Coronary artery (tissue), 2 donors: ENCODE data around the gene DKKL1.
A peak's percentile ranks its signal among the peaks of the same experiment; 100 is the strongest.

Experiments
- DNase-seq: peaks from one replicate; pipeline ENCODE4 v3.0.0-alpha.2; 2017; ENCODE audit warnings: low spot score
- H3K27ac ChIP-seq, 2 donors: fragments of 200-600 bp; sonication (generic); one replicate each; pipeline ENCODE4 v1.5.1; 2016 to 2019
- H3K4me3 ChIP-seq: fragments of 200-600 bp; sonication (generic); 2 replicates; pipeline ENCODE4 v1.5.1; 2016; ENCODE audit warnings: mild to moderate bottlenecking, moderate library complexity
- TF ChIP-seq, protein P1 (sequence below): fragments of 200-600 bp; sonication (generic); IDR thresholded peaks from one replicate; pipeline ENCODE4 v1.5.1; 2019; ENCODE audit warnings: antibody characterized with exemption

Gene DKKL1

DNA sequence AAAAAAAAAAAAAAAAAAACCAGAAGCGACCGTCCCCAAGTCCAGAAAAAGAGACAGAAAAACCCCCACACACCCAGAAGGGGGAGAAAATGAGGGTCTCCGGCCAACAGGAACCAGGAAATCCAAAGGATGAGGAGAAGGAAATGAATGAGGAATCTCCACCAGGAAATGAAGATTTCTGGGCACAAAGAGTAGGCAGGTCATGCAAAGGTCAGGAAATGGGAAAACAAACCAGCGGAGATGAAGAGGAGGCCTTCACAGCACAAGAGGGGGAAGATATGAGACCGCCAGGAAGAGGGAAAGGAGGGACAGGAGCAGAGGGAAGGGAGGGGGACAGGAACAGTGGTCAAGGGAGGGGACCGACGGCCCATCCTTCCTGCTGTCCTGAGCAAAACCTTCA lies 7.3 kb upstream of the DKKL1 start:
- peak overlapping the region in 1 of 2 donors; percentile 65 for H3K27ac ChIP-seq
- DNase-seq, result no peak
- H3K4me3 ChIP-seq, result no peak overlapping the region
- TF ChIP-seq, protein P1, sequence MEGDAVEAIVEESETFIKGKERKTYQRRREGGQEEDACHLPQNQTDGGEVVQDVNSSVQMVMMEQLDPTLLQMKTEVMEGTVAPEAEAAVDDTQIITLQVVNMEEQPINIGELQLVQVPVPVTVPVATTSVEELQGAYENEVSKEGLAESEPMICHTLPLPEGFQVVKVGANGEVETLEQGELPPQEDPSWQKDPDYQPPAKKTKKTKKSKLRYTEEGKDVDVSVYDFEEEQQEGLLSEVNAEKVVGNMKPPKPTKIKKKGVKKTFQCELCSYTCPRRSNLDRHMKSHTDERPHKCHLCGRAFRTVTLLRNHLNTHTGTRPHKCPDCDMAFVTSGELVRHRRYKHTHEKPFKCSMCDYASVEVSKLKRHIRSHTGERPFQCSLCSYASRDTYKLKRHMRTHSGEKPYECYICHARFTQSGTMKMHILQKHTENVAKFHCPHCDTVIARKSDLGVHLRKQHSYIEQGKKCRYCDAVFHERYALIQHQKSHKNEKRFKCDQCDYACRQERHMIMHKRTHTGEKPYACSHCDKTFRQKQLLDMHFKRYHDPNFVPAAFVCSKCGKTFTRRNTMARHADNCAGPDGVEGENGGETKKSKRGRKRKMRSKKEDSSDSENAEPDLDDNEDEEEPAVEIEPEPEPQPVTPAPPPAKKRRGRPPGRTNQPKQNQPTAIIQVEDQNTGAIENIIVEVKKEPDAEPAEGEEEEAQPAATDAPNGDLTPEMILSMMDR, result no peak

GRCh38 chr19:49357186-49357585 lies 6.5 kb upstream of the DKKL1 start:
- H3K4me3 ChIP-seq, result no peak overlapping the region
- DNase-seq, result no peak
- no peak overlapping the region for H3K27ac ChIP-seq
- TF ChIP-seq, protein P1, result no peak

GRCh38 chr19:49359851-49360820 lies 3.5 kb upstream of the DKKL1 start:
- DNase-seq, result no peak
- TF ChIP-seq, protein P1, result no peak
- Histone ChIP-seq H3K4me3 (no peak overlapping the region), H3K27ac (peak overlapping the region; percentile 36 to 45)

GRCh38 chr19:49361438-49362047 lies 2.1 kb upstream of the DKKL1 start:
- Histone ChIP-seq H3K4me3 (peak overlapping the region; percentile 85), H3K27ac (peak overlapping the region; percentile 91 to 94)
- peak; percentile 86 for DNase-seq
- TF ChIP-seq, protein P1, result no peak

- peak within 1 kb of the TSS; percentile 85 for H3K4me3 ChIP-seq
- H3K27ac ChIP-seq, result peak within 1 kb of the TSS; percentile 91 to 94
- DNase-seq, result peak; percentile 86
- TF ChIP-seq, protein P1, result no peak
Measured at GRCh38 chr19:49362048-49362928, 1.4 kb upstream of the DKKL1 start, which contains the start of gene TEAD2. Gene TEAD2, minus strand, starts transcription at chr19:49362416. Its CDS starts 2,341 bp downstream, at chr19:49360075.

- H3K27ac ChIP-seq, result peak overlapping the region; percentile 91 to 94
- no peak for DNase-seq
- TF ChIP-seq, protein P1, result no peak
- H3K4me3 ChIP-seq, result peak overlapping the region; percentile 58
Measured at GRCh38 chr19:49362929-49363267, 779 bp upstream of the DKKL1 start.
